Sigmoid colon (tissue), 4 donors: ENCODE results near the gene VIPR2.

Experiments used
- CTCF ChIP-seq, 4 experiments: fragments of 450-650 bp in 3 of 4; fragments of 200-600 bp in 1 of 4; IDR thresholded peaks; one replicate each; pipeline ENCODE4 v1.5.1; 2016 to 2019; ENCODE audit warnings: antibody characterized with exemption in 4 of 4, mild to moderate bottlenecking in 3 of 4, moderate library complexity in 2 of 4
- EP300 ChIP-seq, 4 donors: sonication (generic); formaldehyde crosslinking; IDR thresholded peaks; one replicate each; pipeline ENCODE4 v1.6.1; 2017; ENCODE audit warnings: antibody characterized with exemption in 4 of 4
- POLR2A ChIP-seq, 2 donors: fragments of 450-650 bp; IDR thresholded peaks; one replicate each; pipeline ENCODE4 v1.6.1; 2016; ENCODE audit warnings: antibody characterized with exemption in 2 of 2, mild to moderate bottlenecking in 2 of 2, moderate library complexity in 2 of 2
- POLR2AphosphoS5 ChIP-seq, 4 donors: sonication (generic); formaldehyde crosslinking; IDR thresholded peaks; one replicate each; pipeline ENCODE4 v1.6.1; 2017; ENCODE audit warnings: antibody characterized with exemption in 4 of 4

GRCh38 chr7:159060440-159060839, 84.2 kb downstream of the VIPR2 start:
- TF ChIP-seq CTCF (IDR thresholded peaks at IDR 0.05), result no peak
- TF ChIP-seq POLR2A (IDR thresholded peaks at IDR 0.05), result no peak
- no peak for TF ChIP-seq POLR2AphosphoS5 (IDR thresholded peaks at IDR 0.05)
- TF ChIP-seq EP300 (IDR thresholded peaks at IDR 0.05), result no peak
